ENCODE data around the gene STRC.
"Not testable (repeated sequence)": the region's sequence is repeated elsewhere in the genome, so short reads cannot be mapped to it uniquely, and the experiment has no call there.

STRC gene

GRCh38 chr15:43562753-43563152, 55.8 kb downstream of the STRC start:
- DNase-seq, result not testable (repeated sequence)

- no peak for DNase-seq
Measured at GRCh38 chr15:43552986-43553385, 65.6 kb downstream of the STRC start.

GRCh38 chr15:43552256-43552655, 66.3 kb downstream of the STRC start:
- no peak for DNase-seq

GRCh38 chr15:43550527-43551363, 67.9 kb downstream of the STRC start:
- no peak for DNase-seq

All from NCI-H526 (cell line).